HEK293 (cell line): ENCODE data around the gene SH2B3.
A peak's percentile ranks its signal among the peaks of the same experiment; 100 is the strongest.

ENCODE experiments used
- CTCF ChIP-seq: fragments of 450-650 bp; formaldehyde crosslinking; IDR thresholded peaks from 2 replicates; pipeline ENCODE4 v1.5.1; 2016; ENCODE audit warnings: missing biosample characterization, missing genetic modification characterization
- KLF16 ChIP-seq: fragments of 450-650 bp; formaldehyde crosslinking; IDR thresholded peaks from 2 replicates; pipeline ENCODE4 v1.5.1; 2017; ENCODE audit warnings: missing biosample characterization, missing genetic modification characterization
- KLF17 ChIP-seq: fragments of 450-650 bp; formaldehyde crosslinking; IDR thresholded peaks from 2 replicates; pipeline ENCODE4 v1.5.1; 2016; ENCODE audit warnings: missing biosample characterization, missing genetic modification characterization
- ZNF121 ChIP-seq: fragments of 450-650 bp; formaldehyde crosslinking; IDR thresholded peaks from 2 replicates; pipeline ENCODE4 v1.5.1; 2016; ENCODE audit warnings: missing biosample characterization, missing genetic modification characterization
- ZNF175 ChIP-seq: fragments of 450-650 bp; formaldehyde crosslinking; IDR thresholded peaks from 2 replicates; pipeline ENCODE4 v1.5.1; 2016; ENCODE audit warnings: missing biosample characterization, missing genetic modification characterization
- ZNF274 ChIP-seq, 2 experiments: fragments of 200-500 bp in 1 of 2; fragments of 450-650 bp in 1 of 2; sonication (Bioruptor generic) in 1 of 2; formaldehyde crosslinking in 1 of 2; IDR thresholded peaks; 2 replicates each; pipeline versions ENCODE4 v1.5.1 to v1.6.1; 2014 to 2016; ENCODE audit warnings: borderline replicate concordance in 1 of 2, inconsistent platforms in 1 of 2, low read length in 1 of 2, missing biosample characterization in 1 of 2, missing genetic modification characterization in 1 of 2
- ZNF394 ChIP-seq: fragments of 450-650 bp; formaldehyde crosslinking; IDR thresholded peaks from 2 replicates; pipeline ENCODE4 v1.5.1; 2016; ENCODE audit warnings: missing biosample characterization, missing genetic modification characterization, mild to moderate bottlenecking, moderate library complexity, borderline replicate concordance
- ZNF404 ChIP-seq: fragments of 450-650 bp; formaldehyde crosslinking; IDR thresholded peaks from 2 replicates; pipeline ENCODE4 v1.5.1; 2017; ENCODE audit warnings: missing biosample characterization, missing genetic modification characterization
- ZNF555 ChIP-seq: fragments of 450-650 bp; formaldehyde crosslinking; conservative IDR thresholded peaks from 2 replicates; pipeline ENCODE4 v1.5.1; 2017; ENCODE audit warnings: missing biosample characterization, mild to moderate bottlenecking, missing genetic modification characterization, inconsistent platforms
- ZNF600 ChIP-seq: fragments of 450-650 bp; formaldehyde crosslinking; IDR thresholded peaks from 2 replicates; pipeline ENCODE4 v1.5.1; 2016; ENCODE audit warnings: missing biosample characterization, missing genetic modification characterization
- ZNF658 ChIP-seq: fragments of 450-650 bp; formaldehyde crosslinking; IDR thresholded peaks from 2 replicates; pipeline ENCODE4; 2016; ENCODE audit warnings: missing biosample characterization, missing genetic modification characterization
- ZNF707 ChIP-seq: fragments of 450-650 bp; formaldehyde crosslinking; IDR thresholded peaks from 2 replicates; pipeline ENCODE4 v1.5.1; 2016; ENCODE audit warnings: missing biosample characterization, missing genetic modification characterization
- ZSCAN30 ChIP-seq: fragments of 450-650 bp; IDR thresholded peaks from 2 replicates; pipeline ENCODE4 v1.5.1; 2018; ENCODE audit warnings: missing biosample characterization, mild to moderate bottlenecking, missing genetic modification characterization, moderate library complexity
- TF ChIP-seq, protein P1 (sequence below): fragments of 450-650 bp; formaldehyde crosslinking; IDR thresholded peaks from 2 replicates; pipeline ENCODE4 v1.5.1; 2017; ENCODE audit warnings: missing biosample characterization, missing genetic modification characterization

DNA sequence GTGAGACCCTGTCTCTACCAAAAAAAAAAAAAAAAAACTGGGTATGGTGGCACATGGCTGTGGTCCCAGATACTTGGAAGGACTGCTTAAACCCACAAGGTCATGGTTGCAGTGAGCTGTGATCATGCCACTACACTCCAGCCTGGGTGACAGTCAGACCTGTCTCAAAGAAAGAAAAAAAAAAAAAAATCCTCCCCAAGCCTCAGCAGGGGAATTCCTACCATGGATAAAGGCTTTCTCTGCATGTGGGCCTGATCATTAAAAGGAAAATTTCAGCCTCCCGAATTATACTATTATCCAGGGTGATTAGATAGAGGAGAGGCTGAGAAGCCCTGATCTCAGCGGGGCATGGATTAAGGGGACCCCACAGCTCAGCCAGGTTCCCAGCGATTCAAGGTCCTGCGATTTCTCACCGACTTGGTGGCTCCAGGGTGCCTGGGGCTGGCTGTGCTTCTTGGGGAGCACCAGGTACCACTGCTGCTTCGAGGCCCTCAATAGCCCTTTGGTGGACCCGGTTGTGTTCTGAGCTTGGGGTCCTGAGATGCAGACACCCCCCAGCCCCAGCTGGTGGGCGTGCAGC is 5.6 kb downstream of the SH2B3 start:
- TF ChIP-seq ZNF121 (tag by site-specific recombination) (peak; percentile 0; the same call in 1 of the 2 replicates), ZNF555 (tag by site-specific recombination) (no peak), CTCF (tag by site-specific recombination) (no peak), ZNF658 (no peak), KLF16 (tag by site-specific recombination) (no peak), ZNF600 (tag by site-specific recombination) (no peak), ZSCAN30 (no peak), ZNF274 (IDR thresholded peaks at IDR 0.05; ENCODE audit: low read length) (no peak), ZNF274 (tag by site-specific recombination; IDR thresholded peaks at IDR 0.05; ENCODE audit: borderline replicate concordance) (no peak), ZNF394 (tag by site-specific recombination) (no peak), ZNF175 (no peak), KLF17 (tag by site-specific recombination) (no peak), ZNF707 (tag by site-specific recombination) (no peak), ZNF404 (tag by site-specific recombination) (no peak)
- TF ChIP-seq, protein P1, sequence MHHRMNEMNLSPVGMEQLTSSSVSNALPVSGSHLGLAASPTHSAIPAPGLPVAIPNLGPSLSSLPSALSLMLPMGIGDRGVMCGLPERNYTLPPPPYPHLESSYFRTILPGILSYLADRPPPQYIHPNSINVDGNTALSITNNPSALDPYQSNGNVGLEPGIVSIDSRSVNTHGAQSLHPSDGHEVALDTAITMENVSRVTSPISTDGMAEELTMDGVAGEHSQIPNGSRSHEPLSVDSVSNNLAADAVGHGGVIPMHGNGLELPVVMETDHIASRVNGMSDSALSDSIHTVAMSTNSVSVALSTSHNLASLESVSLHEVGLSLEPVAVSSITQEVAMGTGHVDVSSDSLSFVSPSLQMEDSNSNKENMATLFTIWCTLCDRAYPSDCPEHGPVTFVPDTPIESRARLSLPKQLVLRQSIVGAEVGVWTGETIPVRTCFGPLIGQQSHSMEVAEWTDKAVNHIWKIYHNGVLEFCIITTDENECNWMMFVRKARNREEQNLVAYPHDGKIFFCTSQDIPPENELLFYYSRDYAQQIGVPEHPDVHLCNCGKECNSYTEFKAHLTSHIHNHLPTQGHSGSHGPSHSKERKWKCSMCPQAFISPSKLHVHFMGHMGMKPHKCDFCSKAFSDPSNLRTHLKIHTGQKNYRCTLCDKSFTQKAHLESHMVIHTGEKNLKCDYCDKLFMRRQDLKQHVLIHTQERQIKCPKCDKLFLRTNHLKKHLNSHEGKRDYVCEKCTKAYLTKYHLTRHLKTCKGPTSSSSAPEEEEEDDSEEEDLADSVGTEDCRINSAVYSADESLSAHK (tag by site-specific recombination), result no peak
